HG03439 (cell line): ENCODE data around the gene NPY5R.

Source experiments
- ATAC-seq: cut with Tn5 transposase; IDR thresholded peaks from one replicate; pipeline ENCODE4 v1.9.1; 2021; ENCODE audit warnings: mild to moderate bottlenecking, moderate library complexity; ENCODE audit not compliant: unreplicated experiment

NPY5R gene

GRCh38 chr4:163384434-163384833 lies 40.7 kb downstream of the NPY5R start:
- ATAC-seq: no peak

- no peak for ATAC-seq
These were observed 41.2 kb downstream of the NPY5R start for GRCh38 chr4:163384926-163385325.

- ATAC-seq: no peak
These were observed 41.8 kb downstream of the NPY5R start for GRCh38 chr4:163385466-163385865.

GRCh38 chr4:163391756-163392155 lies 48.1 kb downstream of the NPY5R start:
- ATAC-seq: no peak

GRCh38 chr4:163392328-163392727 lies 48.6 kb downstream of the NPY5R start:
- ATAC-seq: no peak

GRCh38 chr4:163393471-163393870 lies 49.8 kb downstream of the NPY5R start:
- ATAC-seq: no peak

- no peak for ATAC-seq
These were observed 51.4 kb downstream of the NPY5R start for GRCh38 chr4:163395055-163395454.

- ATAC-seq: no peak
These were observed 52.1 kb downstream of the NPY5R start for GRCh38 chr4:163395758-163396157.

- no peak for ATAC-seq
These were observed 54.5 kb downstream of the NPY5R start for GRCh38 chr4:163398238-163398637.

- ATAC-seq: no peak
These were observed 57.2 kb downstream of the NPY5R start for GRCh38 chr4:163400911-163401310.
